Neuronal stem cell (in vitro differentiated cells): Measurements from ENCODE around the gene TNS3.

Experiments
- DNase-seq: peaks from one replicate; pipeline ENCODE4 v3.0.0-alpha.2; 2013; ENCODE audit warnings: low spot score
- H2AFZ ChIP-seq: one replicate; pipeline ENCODE4 v1.6.1; 2013; ENCODE audit warnings: mild to moderate bottlenecking, low read length, inconsistent platforms
- H2AK5ac ChIP-seq: 2 replicates; pipeline ENCODE4 v1.6.1; 2013; ENCODE audit warnings: low read depth, mild to moderate bottlenecking, inconsistent platforms, low read length, moderate library complexity, mixed read lengths
- H2BK120ac ChIP-seq: 2 replicates; pipeline ENCODE4 v1.6.1; 2013; ENCODE audit warnings: low read depth, mild to moderate bottlenecking, inconsistent platforms, low read length, moderate library complexity, mixed read lengths
- H2BK12ac ChIP-seq: one replicate; pipeline ENCODE4 v1.6.1; 2013; ENCODE audit warnings: low read length, inconsistent platforms
- H2BK15ac ChIP-seq: 2 replicates; pipeline ENCODE4 v1.6.1; 2013; ENCODE audit warnings: mild to moderate bottlenecking, low read length, inconsistent platforms, mixed read lengths
- H2BK5ac ChIP-seq: one replicate; pipeline ENCODE4 v1.6.1; 2013; ENCODE audit warnings: inconsistent platforms, mild to moderate bottlenecking, low read length, moderate library complexity
- H3K14ac ChIP-seq: one replicate; pipeline ENCODE4 v1.6.1; 2013; ENCODE audit warnings: low read length, inconsistent platforms
- H3K18ac ChIP-seq: 2 replicates; pipeline ENCODE4 v1.6.1; 2013; ENCODE audit warnings: low read length, inconsistent platforms
- H3K23ac ChIP-seq: 2 replicates; pipeline ENCODE4 v1.6.1; 2013; ENCODE audit warnings: low read depth, mild to moderate bottlenecking, mixed read lengths, low read length, inconsistent platforms; ENCODE audit not compliant: poor library complexity
- H3K27ac ChIP-seq: replicated peaks from 3 replicates; pipeline ENCODE4 v1.5.1; 2013; ENCODE audit warnings: low read length, inconsistent platforms
- H3K27me3 ChIP-seq, 3 experiments: 2 replicates each; pipeline ENCODE4 v1.6.1; 2013; ENCODE audit warnings: low read length in 3 of 3, mild to moderate bottlenecking in 2 of 3, inconsistent platforms in 1 of 3, low read depth in 1 of 3, mixed read lengths in 1 of 3, moderate library complexity in 1 of 3; ENCODE audit not compliant: control insufficient read depth in 3 of 3, insufficient read depth in 3 of 3
- H3K36me3 ChIP-seq, 2 donors: replicated peaks in 1 of 2; 2 replicates each; pipeline ENCODE4 v1.6.1; 2013; ENCODE audit warnings: low read length in 2 of 2; ENCODE audit not compliant: control insufficient read depth in 2 of 2, insufficient read depth in 2 of 2
- H3K4ac ChIP-seq: 2 replicates; pipeline ENCODE4 v1.6.1; 2013; ENCODE audit warnings: inconsistent platforms, mild to moderate bottlenecking, low read length, moderate library complexity
- H3K4me1 ChIP-seq, 2 donors: 1 replicate in 1 of 2; 2 replicates in 1 of 2; pipeline ENCODE4 v1.6.1; 2013; ENCODE audit warnings: low read length in 2 of 2, low read depth in 1 of 2; ENCODE audit not compliant: control insufficient read depth in 2 of 2, insufficient read depth in 1 of 2
- H3K4me2 ChIP-seq: one replicate; pipeline ENCODE4 v1.6.1; 2013; ENCODE audit warnings: mild to moderate bottlenecking, low read length, inconsistent platforms; ENCODE audit not compliant: insufficient read depth, poor library complexity, severe bottlenecking
- H3K4me3 ChIP-seq, 2 donors: 2 replicates each; pipeline ENCODE4 v1.5.1; 2013; ENCODE audit warnings: low read length in 2 of 2, mild to moderate bottlenecking in 2 of 2, inconsistent platforms in 1 of 2, moderate library complexity in 1 of 2
- H3K79me1 ChIP-seq: one replicate; pipeline ENCODE4 v1.6.1; 2013; ENCODE audit warnings: low read depth, mild to moderate bottlenecking, inconsistent platforms, low read length, moderate library complexity
- H3K9ac ChIP-seq: one replicate; pipeline ENCODE4 v1.6.1; 2013; ENCODE audit warnings: mild to moderate bottlenecking, low read depth, low read length, inconsistent platforms; ENCODE audit not compliant: poor library complexity
- H3K9me3 ChIP-seq, 2 donors: replicated peaks in 1 of 2; 2 replicates each; pipeline versions ENCODE3 to v1.6.1; 2013; ENCODE audit warnings: low read length in 2 of 2, mild to moderate bottlenecking in 2 of 2, inconsistent platforms in 1 of 2, low read depth in 1 of 2, mixed read lengths in 1 of 2, moderate library complexity in 1 of 2; ENCODE audit not compliant: control insufficient read depth in 2 of 2, insufficient read depth in 1 of 2
- H4K8ac ChIP-seq: one replicate; pipeline ENCODE4 v1.6.1; 2013; ENCODE audit warnings: low read depth, mild to moderate bottlenecking, inconsistent platforms, low read length, moderate library complexity
- H4K91ac ChIP-seq: one replicate; pipeline ENCODE4 v1.6.1; 2013; ENCODE audit warnings: low read length, low read depth, mild to moderate bottlenecking, inconsistent platforms; ENCODE audit not compliant: poor library complexity
- WGBS, 2 donors: extraction: QIAGEN DNeasy Blood & Tissue Kit; methylation state at CpG; one replicate each; pipeline ENCODE4 v1.1.7; 2013; ENCODE audit warnings: missing lambda C conversion rate in 2 of 2, mixed read lengths in 1 of 2; ENCODE audit not compliant: insufficient read length in 2 of 2, insufficient replicate concordance in 1 of 2; ENCODE audit errors: extremely low coverage in 2 of 2; 5-methylcytosine and 5-hydroxymethylcytosine counted together

Gene TNS3

DNA sequence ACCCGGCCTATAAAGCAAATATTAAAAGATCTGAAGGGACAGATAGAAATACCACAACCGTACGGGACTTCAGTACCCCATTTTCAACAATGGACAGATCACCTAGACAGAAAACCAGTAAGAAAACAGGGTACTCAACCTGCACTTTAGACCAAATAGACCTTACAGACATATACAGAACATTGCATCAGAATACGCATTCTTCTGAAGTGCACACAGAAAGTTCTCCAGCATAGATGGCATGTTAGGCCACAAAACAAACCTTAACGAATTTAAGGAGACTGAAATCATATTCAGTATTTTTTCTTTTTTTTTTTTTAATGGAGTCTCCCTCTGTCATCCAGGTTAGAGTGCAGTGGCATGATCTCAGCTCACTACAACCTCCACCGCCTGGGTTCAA lies 151.5 kb downstream of the TNS3 start:
- Histone ChIP-seq H2BK5ac (no peak overlapping the region), H3K27ac (no peak overlapping the region), H2BK120ac (no peak overlapping the region), H3K4me3 (no peak overlapping the region), H3K79me1 (peaks cover 2% of the 10 kb centered on the region), H2AFZ (no peak overlapping the region), H4K8ac (no peak overlapping the region), H3K14ac (no peak overlapping the region), H3K36me3 (peaks cover 0 to 11% of the 10 kb centered on the region in 2 donors), H2AK5ac (no peak overlapping the region), H3K9me3 (no peaks in the 10 kb centered on the region), H3K23ac (no peak overlapping the region), H3K4me1 (peaks cover 0 to 8% of the 10 kb centered on the region in 2 donors), H2BK12ac (no peak overlapping the region), H3K4me2 (no peak overlapping the region), H3K9ac (no peak overlapping the region), H3K27me3 (no peaks in the 10 kb centered on the region), H4K91ac (no peak overlapping the region), H2BK15ac (no peak overlapping the region), H3K18ac (no peak overlapping the region), H3K4ac (no peak overlapping the region)
- DNase-seq: no peak
- no CpG with 5 or more reads among the region's 6 CpGs for WGBS, 2 donors

DNA sequence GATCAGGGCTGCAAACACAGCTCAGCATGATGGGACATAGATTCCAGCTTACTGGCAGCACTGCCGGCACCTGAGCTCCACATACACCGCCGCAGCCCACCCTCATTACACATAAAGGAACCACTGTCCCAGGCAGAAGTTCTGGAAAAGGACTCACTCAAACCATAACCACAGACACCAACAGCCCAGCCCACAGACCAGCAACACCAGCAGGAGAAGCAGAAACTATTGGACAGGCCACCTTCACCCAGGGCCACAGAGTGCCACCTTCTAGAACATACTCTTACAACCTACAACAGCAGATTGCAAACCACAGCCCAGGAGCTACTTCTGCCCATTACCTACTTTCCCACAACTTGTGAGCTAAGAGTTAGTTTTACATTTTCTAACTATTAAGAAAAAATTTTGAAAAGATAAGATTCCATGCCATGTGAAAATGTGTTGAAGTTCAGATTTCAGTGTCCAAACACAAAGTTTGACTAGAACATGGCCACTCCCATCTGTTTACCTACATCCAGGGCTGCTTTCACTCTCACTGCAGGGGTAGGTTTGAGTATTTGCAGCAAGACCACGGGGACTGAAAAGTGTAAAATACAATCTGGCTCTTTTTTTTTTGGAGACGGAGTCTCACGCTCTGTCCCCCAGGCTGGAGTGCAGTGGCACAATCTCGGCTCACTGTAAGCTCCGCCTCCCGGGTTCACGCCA lies 153.0 kb downstream of the TNS3 start:
- Histone ChIP-seq H3K27me3 (no peaks in the 10 kb centered on the region), H3K79me1 (peaks cover 2% of the 10 kb centered on the region), H3K36me3 (peaks cover 0 to 12% of the 10 kb centered on the region in 2 donors), H3K4me2 (no peak overlapping the region), H2BK12ac (no peak overlapping the region), H3K4me1 (peaks cover 0 to 8% of the 10 kb centered on the region in 2 donors), H4K91ac (no peak overlapping the region), H3K9me3 (no peaks in the 10 kb centered on the region), H2AK5ac (no peak overlapping the region), H3K9ac (no peak overlapping the region), H2BK120ac (no peak overlapping the region), H2BK15ac (no peak overlapping the region), H3K4me3 (no peak overlapping the region), H3K4ac (no peak overlapping the region), H3K14ac (no peak overlapping the region), H3K27ac (peak overlapping the region; percentile 27), H2BK5ac (no peak overlapping the region), H3K18ac (peak overlapping the region; percentile 20), H3K23ac (no peak overlapping the region), H4K8ac (no peak overlapping the region), H2AFZ (no peak overlapping the region)
- DNase-seq: no peak
- WGBS, 2 donors: no CpG with 5 or more reads among the region's 10 CpGs

DNA sequence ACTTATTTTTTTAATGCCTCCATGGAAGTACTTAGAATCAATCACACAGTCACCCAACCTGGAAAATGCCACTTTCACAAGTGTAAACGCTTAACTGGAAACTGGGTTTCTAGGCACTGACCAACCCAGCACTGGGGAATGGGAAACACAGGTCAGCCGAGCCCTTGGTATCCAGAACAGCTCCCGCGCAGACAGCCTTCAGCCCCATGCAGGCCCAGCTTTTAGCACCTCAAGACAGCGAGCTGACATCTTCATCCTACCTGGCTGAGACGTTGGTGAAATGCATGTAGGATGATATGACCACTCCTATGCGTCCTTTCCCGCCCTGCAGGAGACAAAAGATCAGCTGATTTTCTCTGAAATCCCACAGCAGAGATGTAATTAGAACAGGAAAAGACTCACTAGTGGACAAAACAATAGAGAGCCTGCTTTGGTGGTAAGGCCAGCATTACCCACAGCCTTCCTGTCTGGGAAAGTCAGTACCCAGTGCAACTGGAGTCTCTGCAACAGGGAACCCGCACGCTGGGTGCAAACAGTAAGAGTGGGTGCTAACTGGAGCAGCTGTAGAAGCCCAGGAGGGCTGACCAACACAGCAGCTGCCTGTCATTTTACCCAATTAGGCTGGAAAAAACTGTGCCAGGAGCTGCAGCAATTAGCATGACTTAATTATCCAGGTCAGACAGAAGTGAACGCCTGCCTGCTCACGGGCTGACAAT lies 153.7 kb downstream of the TNS3 start:
- H3K4ac ChIP-seq: no peak overlapping the region
- H3K23ac ChIP-seq: no peak overlapping the region
- no peak overlapping the region for H3K18ac ChIP-seq
- no peak overlapping the region for H3K9ac ChIP-seq
- H3K27ac ChIP-seq: no peak overlapping the region
- H3K4me3 ChIP-seq: no peak overlapping the region
- no peak overlapping the region for H3K14ac ChIP-seq
- peaks cover 0 to 17% of the 10 kb centered on the region in 2 donors for H3K36me3 ChIP-seq
- no peak overlapping the region for H2AFZ ChIP-seq
- no peak overlapping the region for H4K91ac ChIP-seq
- no peak overlapping the region for H4K8ac ChIP-seq
- DNase-seq: peak; percentile 23
- no peak overlapping the region for H2BK15ac ChIP-seq
- H3K9me3 ChIP-seq: no peaks in the 10 kb centered on the region
- H3K4me2 ChIP-seq: no peak overlapping the region
- H2BK5ac ChIP-seq: no peak overlapping the region
- WGBS, 2 donors: no CpG with 5 or more reads among the region's 12 CpGs
- H3K27me3 ChIP-seq: no peaks in the 10 kb centered on the region
- H2BK120ac ChIP-seq: no peak overlapping the region
- peaks cover 0 to 8% of the 10 kb centered on the region in 2 donors for H3K4me1 ChIP-seq
- H2AK5ac ChIP-seq: no peak overlapping the region
- no peak overlapping the region for H2BK12ac ChIP-seq
- H3K79me1 ChIP-seq: peaks cover 2% of the 10 kb centered on the region

DNA sequence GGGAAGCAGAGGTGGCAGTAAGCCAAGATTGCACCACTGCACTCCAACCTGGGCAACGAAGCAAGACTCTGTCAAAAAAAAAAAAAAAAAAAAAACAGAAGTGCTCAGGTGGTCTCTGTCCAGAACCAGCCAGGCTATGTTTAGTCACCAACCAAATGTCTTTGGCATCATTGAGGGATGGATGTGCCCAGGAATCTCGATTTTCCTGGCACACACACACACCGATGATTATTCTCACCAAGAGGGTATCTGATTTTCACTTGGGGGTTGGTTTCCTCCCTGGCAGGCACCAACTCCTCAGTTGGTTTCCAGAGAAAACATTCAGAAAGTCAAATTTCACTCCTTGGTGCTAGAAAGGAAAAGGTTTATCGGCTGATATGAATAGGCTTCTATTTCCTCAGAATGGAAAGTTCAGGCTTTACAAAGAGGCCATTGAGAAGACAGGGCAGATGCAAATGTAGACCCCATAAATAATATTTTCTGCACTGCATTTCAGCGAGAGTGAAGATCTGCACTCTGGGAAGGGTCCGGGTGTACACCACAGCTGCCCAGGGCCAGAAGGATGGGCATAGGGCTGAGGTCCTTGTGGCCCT lies 154.8 kb downstream of the TNS3 start:
- Histone ChIP-seq H2BK5ac (no peak overlapping the region), H2AFZ (no peak overlapping the region), H3K4me2 (no peak overlapping the region), H3K4ac (no peak overlapping the region), H3K18ac (no peak overlapping the region), H3K23ac (no peak overlapping the region), H3K4me3 (no peak overlapping the region), H4K91ac (no peak overlapping the region), H3K27me3 (no peaks in the 10 kb centered on the region), H3K27ac (no peak overlapping the region), H4K8ac (no peak overlapping the region), H3K9me3 (no peaks in the 10 kb centered on the region), H3K36me3 (peaks cover 0 to 20% of the 10 kb centered on the region in 2 donors), H2BK120ac (no peak overlapping the region), H3K4me1 (peaks cover 0 to 8% of the 10 kb centered on the region in 2 donors), H2AK5ac (no peak overlapping the region), H3K14ac (no peak overlapping the region), H2BK12ac (no peak overlapping the region), H2BK15ac (no peak overlapping the region), H3K9ac (no peak overlapping the region), H3K79me1 (no peaks in the 10 kb centered on the region)
- DNase-seq: no peak
- no CpG with 5 or more reads among the region's 6 CpGs for WGBS, 2 donors
